Spleen (tissue), 11 donors: Measurements from ENCODE around the gene PARP9. TPM values are rescaled to one million over a fixed set of nuclear protein-coding genes. Genes with fewer than 3 reads are reported as not detected.

Source experiments
- DNase-seq: peaks from one replicate; pipeline ENCODE4 v3.0.0-alpha.2; 2020
- H3K27ac ChIP-seq, 8 donors: fragments of 200-600 bp; sonication (generic) in 7 of 8; 1 replicate in 4 of 8; 2 replicates in 4 of 8; pipeline versions ENCODE4 v1.5.0 to v1.8.0; 2016 to 2021; ENCODE audit warnings: inconsistent platforms in 4 of 8, mild to moderate bottlenecking in 4 of 8, moderate library complexity in 1 of 8
- H3K27me3 ChIP-seq, 7 donors: fragments of 200-600 bp; sonication (generic) in 6 of 7; replicated peaks in 1 of 7; 1 replicate in 4 of 7; 2 replicates in 3 of 7; pipeline versions ENCODE4 v1.5.0 to v1.8.0; 2016 to 2021; ENCODE audit warnings: inconsistent platforms in 3 of 7, mild to moderate bottlenecking in 1 of 7
- H3K36me3 ChIP-seq, 6 donors: fragments of 200-600 bp; sonication (generic) in 5 of 6; 1 replicate in 4 of 6; 2 replicates in 2 of 6; pipeline versions ENCODE4 v1.5.0 to v1.8.0; 2016 to 2021; ENCODE audit warnings: inconsistent platforms in 2 of 6
- H3K4me1 ChIP-seq, 6 donors: fragments of 200-600 bp; sonication (generic) in 5 of 6; 1 replicate in 3 of 6; 2 replicates in 3 of 6; pipeline versions ENCODE4 v1.5.0 to v1.8.0; 2016 to 2021; ENCODE audit warnings: inconsistent platforms in 3 of 6
- H3K4me3 ChIP-seq, 8 donors: fragments of 200-600 bp; sonication (generic) in 7 of 8; 1 replicate in 4 of 8; 2 replicates in 4 of 8; pipeline versions ENCODE4 v1.5.0 to v1.8.0; 2016 to 2021; ENCODE audit warnings: inconsistent platforms in 4 of 8, mild to moderate bottlenecking in 4 of 8, moderate library complexity in 2 of 8
- H3K9me3 ChIP-seq, 8 donors: fragments of 200-600 bp; sonication (generic) in 7 of 8; 1 replicate in 4 of 8; 2 replicates in 4 of 8; pipeline versions ENCODE4 v1.5.0 to v1.8.0; 2016 to 2021; ENCODE audit warnings: inconsistent platforms in 4 of 8
- CTCF ChIP-seq, 11 experiments: fragments of 200-600 bp in 7 of 11; fragments of 450-650 bp in 4 of 11; sonication (generic) in 4 of 11; IDR thresholded peaks in 8 of 11; conservative IDR thresholded peaks in 3 of 11; 1 replicate in 7 of 11; 2 replicates in 4 of 11; pipeline versions ENCODE4 v1.4.0 to v1.8.0; 2016 to 2021; ENCODE audit warnings: antibody characterized with exemption in 11 of 11, inconsistent platforms in 4 of 11, mild to moderate bottlenecking in 1 of 11
- POLR2A ChIP-seq, 3 donors: fragments of 450-650 bp; IDR thresholded peaks; one replicate each; pipeline ENCODE4 v1.5.1; 2017; ENCODE audit warnings: antibody characterized with exemption in 3 of 3, mild to moderate bottlenecking in 1 of 3
- POLR2AphosphoS5 ChIP-seq, 3 donors: sonication (generic); formaldehyde crosslinking; IDR thresholded peaks; one replicate each; pipeline ENCODE4 v1.5.1; 2017; ENCODE audit warnings: antibody characterized with exemption in 3 of 3
- WGBS, 5 donors: extraction: QIAGEN DNeasy Blood & Tissue Kit in 3 of 5; methylation state at CpG; one replicate each; pipeline versions ENCODE4 v1.1.5 to v1.1.7; 2013 to 2018; 5-methylcytosine and 5-hydroxymethylcytosine counted together
- intact Hi-C: fragments of 100-400 bp; cut with DNase I; formaldehyde crosslinking; loops from one replicate; pipeline ENCODE4 v1.15.0; 2023; ENCODE audit warnings: low total_unique reads
- polyA plus RNA-seq, 3 donors: library from polyadenylated mRNA; stranded (reverse); fragments of 200-250 nt; gene quantifications; one replicate each; pipeline ENCODE4 v1.2.1, GENCODE V29; 2013
- total RNA-seq, 7 donors: library from RNA; depleted of rRNA in 3 of 7; stranded (reverse); fragments of >200 nt in 3 of 7; fragmentation: NEBNext Ultra II Directional in 4 of 7; extraction: Animal tissue kit (Norgen Biotek cat#: 25700) in 4 of 7; gene quantifications; one replicate each; pipeline versions ENCODE4 v1.1.0 to v1.2.1, GENCODE V29; 2016 to 2021
- donor health status: healthy with polysubstance abuse.
- donor health status: DM: no; HTN: no; CAD: no; lungs with moderate emphysema.
- donor health status: DM: no; HTN: no; CAD: no.
- donor health status: Bipolar disorder and iron deficiency.
- donor health status: healthy.
- donor health status: DM: no; HTN: no; CAD: no.
- donor health status: DM: yes; HTN: yes; CAD: no.

PARP9 gene
- total and polyA plus RNA-seq, 10 donors, result 24.0 to 72.6 (median 61.8) TPM

DNA sequence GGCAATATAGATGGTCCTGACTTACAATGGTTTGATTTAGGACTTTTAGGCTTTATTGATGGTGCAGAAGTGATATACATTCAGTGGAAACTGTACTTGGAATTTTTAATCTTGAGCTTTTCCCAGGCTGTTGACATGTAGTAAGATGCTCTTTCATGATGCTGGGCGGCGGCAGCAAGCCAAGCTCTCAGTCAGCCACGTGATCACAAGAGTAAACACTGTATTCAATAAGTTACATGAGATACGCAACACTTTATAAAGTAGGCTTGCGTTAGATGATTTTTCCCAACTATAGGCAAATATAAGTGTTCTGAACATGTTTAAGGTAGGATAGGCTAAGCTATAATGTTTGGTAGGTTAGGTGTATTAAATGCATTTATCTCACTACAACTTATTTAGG, 17.9 kb downstream of the PARP9 start:
- intact Hi-C loops, result no loop called here
- H3K36me3 ChIP-seq, result peaks cover 0 to 100% (median 87%) of the 10 kb centered on the region in 6 donors
- H3K27ac ChIP-seq, result no peak overlapping the region
- H3K4me3 ChIP-seq, result no peak overlapping the region
- TF ChIP-seq CTCF (IDR thresholded peaks at IDR 0.05 in 8 of 11, conservative IDR thresholded peaks at IDR 0.05 in 3 of 11), result no peak
- TF ChIP-seq POLR2A (IDR thresholded peaks at IDR 0.05), result no peak
- no peak for TF ChIP-seq POLR2AphosphoS5 (IDR thresholded peaks at IDR 0.05)
- H3K4me1 ChIP-seq, result no peaks in the 10 kb centered on the region
- WGBS, 5 donors, result 92 to 97% (median 95%) methylated on average over 5 of the region's 5 CpGs
- DNase-seq, result no peak
- no peaks in the 10 kb centered on the region for H3K27me3 ChIP-seq
- no peaks in the 10 kb centered on the region for H3K9me3 ChIP-seq

DNA sequence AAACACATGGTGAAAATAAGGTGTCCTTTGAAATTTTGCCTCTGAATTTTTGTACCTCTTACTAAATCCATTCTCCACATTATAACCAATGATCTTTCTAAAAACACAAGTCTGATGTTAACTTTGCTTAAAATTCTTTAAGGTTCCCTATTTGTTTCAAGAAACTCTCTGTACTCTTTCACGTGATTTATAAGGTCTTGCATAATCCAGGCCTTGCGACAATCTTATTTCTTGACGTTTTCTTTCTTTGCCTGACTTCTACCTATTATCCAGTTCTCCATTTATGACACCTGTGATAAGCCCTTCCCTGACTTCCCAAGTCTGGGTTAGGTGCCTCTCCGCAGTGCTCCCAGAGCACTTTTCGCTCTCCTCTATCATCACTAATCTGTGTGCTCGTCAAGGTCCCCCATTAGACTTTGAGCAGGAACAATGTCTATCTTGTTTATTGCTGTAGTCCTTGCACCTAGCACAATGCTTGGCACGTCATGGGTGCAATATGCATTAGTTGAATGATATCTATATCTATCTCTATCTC, 25.1 kb downstream of the PARP9 start:
- no peaks in the 10 kb centered on the region for H3K27me3 ChIP-seq
- TF ChIP-seq POLR2A (IDR thresholded peaks at IDR 0.05) (no peak), POLR2AphosphoS5 (IDR thresholded peaks at IDR 0.05) (no peak), CTCF (IDR thresholded peaks at IDR 0.05 in 8 of 11, conservative IDR thresholded peaks at IDR 0.05 in 3 of 11) (no peak)
- intact Hi-C loops, result no loop called here
- peaks cover 0 to 23% (median 5%) of the 10 kb centered on the region in 6 donors for H3K4me1 ChIP-seq
- peak overlapping the region in 2 of 8 donors; percentile 28 to 43 for H3K27ac ChIP-seq
- H3K4me3 ChIP-seq, result no peak overlapping the region
- no peak for DNase-seq
- peaks cover 9 to 100% (median 81%) of the 10 kb centered on the region in 6 donors for H3K36me3 ChIP-seq
- no peaks in the 10 kb centered on the region for H3K9me3 ChIP-seq
- WGBS, 5 donors, result 71 to 88% (median 82%) methylated on average over 7 of the region's 7 CpGs

- H3K4me1 ChIP-seq, result peaks cover 0 to 23% (median 5%) of the 10 kb centered on the region in 6 donors
- H3K27ac ChIP-seq, result no peak overlapping the region
- TF ChIP-seq POLR2AphosphoS5 (IDR thresholded peaks at IDR 0.05), result no peak
- H3K4me3 ChIP-seq, result no peak overlapping the region
- H3K27me3 ChIP-seq, result no peaks in the 10 kb centered on the region
- 82 to 94% (median 87%) methylated on average over 3 of the region's 3 CpGs for WGBS, 5 donors
- H3K9me3 ChIP-seq, result no peaks in the 10 kb centered on the region
- H3K36me3 ChIP-seq, result peaks cover 21 to 100% (median 85%) of the 10 kb centered on the region in 6 donors
- DNase-seq, result no peak
- intact Hi-C loops, result no loop called here
Measured at GRCh38 chr3:122536632-122537001, 27.5 kb downstream of the PARP9 start.

- Histone ChIP-seq H3K27ac (no peak overlapping the region), H3K9me3 (no peaks in the 10 kb centered on the region), H3K4me3 (no peak overlapping the region), H3K36me3 (peaks cover 21 to 100% (median 86%) of the 10 kb centered on the region in 6 donors), H3K27me3 (no peaks in the 10 kb centered on the region), H3K4me1 (peaks cover 0 to 23% (median 5%) of the 10 kb centered on the region in 6 donors)
- intact Hi-C loops, result no loop called here
- DNase-seq, result no peak
- WGBS, 5 donors, result 89 to 93% (median 90%) methylated on average over 6 of the region's 6 CpGs
- TF ChIP-seq CTCF (IDR thresholded peaks at IDR 0.05 in 8 of 11, conservative IDR thresholded peaks at IDR 0.05 in 3 of 11) (no peak), POLR2A (IDR thresholded peaks at IDR 0.05) (no peak)
Measured at GRCh38 chr3:122535964-122536631, 28.0 kb downstream of the PARP9 start.
